Endometrial microvascular endothelial cells (primary cell): ENCODE measurements around the gene GJB4. TPM values are rescaled to one million over a fixed set of nuclear protein-coding genes. Genes with fewer than 3 reads are reported as not detected.
"Not testable (repeated sequence)": the region's sequence is repeated elsewhere in the genome, so short reads cannot be mapped to it uniquely, and the experiment has no call there.

Source experiments
- in situ Hi-C: cut with HindIII; loops from 2 replicates; pipeline ENCODE4 v1.10.0; 2017; ENCODE audit warnings: low sequenced_read_pairs, low pct_unique_long_range_greater_than_20kb; ENCODE audit errors: inconsistent ontology term
- total RNA-seq: library from RNA; depleted of rRNA; stranded (reverse); fragments of >200 nt; gene quantifications from one replicate; pipeline ENCODE4 v1.2.3, GENCODE V29; 2015; ENCODE audit errors: inconsistent ontology term

GJB4 gene
- not detected for total RNA-seq

DNA sequence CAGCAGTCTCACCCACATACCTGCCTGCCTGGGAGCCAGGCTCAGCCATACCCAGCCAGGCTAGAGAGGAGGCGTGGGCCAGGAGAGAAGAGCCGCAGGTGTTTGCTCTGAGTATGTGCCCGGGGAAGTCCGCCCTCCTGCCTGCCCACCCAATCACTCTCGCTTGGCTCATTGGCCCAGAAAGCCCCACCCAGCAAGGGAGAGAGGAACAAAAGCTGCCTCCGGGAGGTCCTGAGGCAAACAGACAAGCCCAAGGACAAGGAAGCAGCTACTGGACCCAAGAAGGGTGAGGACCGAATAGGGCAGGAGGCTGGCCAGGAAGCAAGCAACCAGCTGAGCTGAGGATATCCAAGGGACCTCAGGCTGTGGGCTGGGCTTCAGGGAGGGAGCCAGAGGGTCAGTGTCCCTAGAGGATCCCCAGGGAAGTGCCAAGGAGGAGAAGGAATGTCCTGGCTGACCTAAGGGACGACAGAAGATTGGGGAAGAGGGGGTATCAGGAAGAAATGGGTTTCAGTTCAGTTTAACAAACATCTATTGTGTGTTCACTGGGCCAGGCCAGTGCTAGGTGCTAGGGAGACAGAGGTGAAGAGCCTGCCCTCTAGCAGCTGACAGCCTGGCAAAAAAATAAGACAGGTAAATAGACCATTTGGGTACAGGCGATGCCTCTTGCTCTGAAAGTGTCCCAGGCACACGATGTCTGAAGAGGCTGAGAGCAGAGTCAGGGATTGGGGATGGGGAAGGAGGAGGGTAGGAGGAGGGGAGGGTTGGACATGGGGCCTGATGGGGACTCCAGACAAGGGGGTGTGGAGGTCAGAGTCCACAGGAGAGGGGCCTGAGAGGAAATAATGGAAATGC, at the start of gene GJB4:
Gene GJB4, plus strand, starts transcription at position 238 of the 855 bp plus-strand sequence. CDS start 1,515 bp downstream, outside the sequence.
- in situ Hi-C loops: no loop called here

DNA sequence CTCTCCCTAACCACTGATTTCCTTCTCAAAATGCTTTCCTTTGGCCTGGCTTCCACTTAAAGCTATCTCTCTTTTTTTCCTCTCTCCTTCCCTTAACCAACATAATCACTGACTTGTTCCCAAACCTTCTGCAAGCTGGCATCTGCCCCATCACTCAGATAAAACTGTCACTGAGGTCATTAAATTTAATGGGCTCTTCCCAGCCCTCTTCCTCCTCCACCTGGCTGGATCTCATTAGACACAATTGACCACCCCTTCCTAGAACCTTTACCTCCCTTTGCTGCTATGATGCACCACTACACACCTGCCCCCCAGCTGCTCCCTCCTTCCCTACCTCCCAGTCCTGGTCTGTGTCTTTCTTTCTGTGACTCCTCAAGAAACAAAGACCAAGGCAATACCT, 48.7 kb upstream of the GJB4 start:
- in situ Hi-C loops: no loop called here

DNA sequence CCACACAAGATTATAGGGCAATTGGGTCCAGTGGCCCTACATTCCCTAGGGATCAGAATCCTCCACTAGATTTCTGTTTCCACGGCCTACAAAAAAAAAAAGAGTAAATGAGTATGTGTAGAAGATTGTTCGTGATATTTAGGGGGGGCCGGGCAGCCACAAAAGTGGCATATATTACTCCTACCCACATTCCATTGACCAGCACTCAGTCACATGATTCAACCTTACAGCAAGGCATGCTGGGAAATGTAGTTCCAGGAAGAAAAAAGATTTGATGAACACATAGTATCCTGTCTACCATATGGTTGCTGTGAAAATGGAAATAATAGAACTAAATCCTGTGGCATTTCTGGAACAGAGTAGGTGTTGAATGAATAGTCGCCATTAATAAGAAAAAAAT, 48.1 kb upstream of the GJB4 start:
- in situ Hi-C loops: no loop called here

DNA sequence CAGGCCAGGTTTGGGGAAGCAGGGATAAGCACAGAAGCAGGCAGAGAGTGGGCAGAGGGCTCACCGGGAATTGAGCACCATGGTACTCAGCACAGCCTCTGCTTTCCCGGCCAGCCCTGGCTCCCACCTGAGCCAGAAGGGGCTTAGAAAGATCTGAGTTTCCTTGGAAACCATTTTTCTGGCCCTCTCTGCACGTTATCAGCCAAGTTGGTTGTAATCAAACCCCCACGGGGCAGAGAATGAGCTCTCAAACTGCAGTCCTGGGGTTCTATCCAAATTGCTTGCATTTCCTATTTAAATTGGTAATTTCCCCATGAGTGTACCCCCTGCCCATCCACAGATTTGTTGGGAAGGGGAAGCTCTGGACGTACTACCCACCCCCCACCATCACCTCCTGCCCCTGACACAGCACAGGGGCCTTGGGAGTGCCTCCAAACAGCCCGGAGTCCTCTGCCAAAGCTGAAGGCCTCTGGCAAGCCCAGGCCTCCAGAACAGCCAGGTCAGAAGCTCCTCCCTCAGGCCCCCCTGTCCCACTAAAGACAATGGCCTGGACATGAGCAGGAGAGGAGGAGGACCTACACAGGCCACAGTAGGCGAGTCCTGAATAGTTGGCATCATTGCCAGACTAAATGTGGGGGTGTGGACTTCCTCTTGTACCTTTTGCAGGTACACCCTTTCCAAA, 47.4 kb upstream of the GJB4 start:
- in situ Hi-C loops: no loop called here

DNA sequence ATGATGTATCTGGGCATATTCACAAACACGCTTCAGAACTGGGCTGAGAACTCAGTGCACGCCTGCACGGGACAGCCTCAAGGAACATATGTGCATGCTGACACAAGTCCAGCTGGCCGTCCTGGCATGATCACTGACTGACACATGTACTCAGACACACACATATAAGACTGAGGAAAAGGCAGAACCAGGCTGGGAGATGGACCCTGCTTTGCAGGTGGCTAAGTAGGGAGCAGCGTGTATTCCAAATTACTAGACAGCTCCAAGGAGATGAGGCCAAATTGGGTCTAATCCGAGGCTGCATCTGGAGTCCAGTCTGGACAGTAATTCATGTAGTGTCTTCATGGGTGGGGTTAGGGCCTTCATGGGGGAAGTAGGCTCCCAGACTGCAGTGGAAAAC, 46.1 kb upstream of the GJB4 start:
- in situ Hi-C loops: no loop called here

DNA sequence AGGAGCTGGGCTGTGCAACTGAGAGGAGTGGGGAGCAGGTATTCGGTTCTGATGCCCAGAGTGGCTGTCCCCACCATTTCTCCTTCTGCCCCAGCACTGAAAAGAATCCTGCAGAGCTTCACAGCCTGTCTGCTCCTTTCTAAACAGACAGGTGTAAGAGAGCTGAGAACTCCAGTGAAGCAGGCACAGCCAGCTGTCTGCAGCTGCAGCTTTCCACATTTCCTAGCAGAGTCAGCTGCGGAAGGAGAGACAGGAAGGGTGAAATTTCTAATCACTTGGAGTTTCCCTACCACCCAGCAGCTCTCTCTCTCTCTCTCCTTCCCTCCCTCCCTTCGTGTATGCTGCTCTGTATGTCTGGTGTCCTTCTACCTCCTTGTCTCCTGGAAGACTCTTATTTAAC, 45.2 kb upstream of the GJB4 start:
- in situ Hi-C loops: no loop called here

DNA sequence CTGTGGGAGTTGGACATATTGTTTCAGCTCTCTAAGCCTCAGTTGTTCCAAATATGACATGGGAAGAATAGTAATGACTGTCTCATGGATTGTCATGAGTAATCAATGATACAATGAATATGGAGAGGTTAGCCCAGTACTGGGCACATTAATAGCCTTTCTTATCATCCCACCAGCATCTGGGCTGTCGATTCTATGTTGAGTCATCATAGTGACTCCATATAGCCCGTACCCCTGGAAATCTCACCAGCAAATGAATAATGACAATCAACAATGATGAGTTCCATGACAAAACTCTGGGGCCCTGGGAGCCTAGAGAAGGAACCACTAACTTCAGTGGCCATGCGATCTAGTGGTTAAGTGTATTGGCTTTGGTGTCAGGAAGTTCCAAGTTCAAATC, 44.4 kb upstream of the GJB4 start:
- in situ Hi-C loops: no loop called here

DNA sequence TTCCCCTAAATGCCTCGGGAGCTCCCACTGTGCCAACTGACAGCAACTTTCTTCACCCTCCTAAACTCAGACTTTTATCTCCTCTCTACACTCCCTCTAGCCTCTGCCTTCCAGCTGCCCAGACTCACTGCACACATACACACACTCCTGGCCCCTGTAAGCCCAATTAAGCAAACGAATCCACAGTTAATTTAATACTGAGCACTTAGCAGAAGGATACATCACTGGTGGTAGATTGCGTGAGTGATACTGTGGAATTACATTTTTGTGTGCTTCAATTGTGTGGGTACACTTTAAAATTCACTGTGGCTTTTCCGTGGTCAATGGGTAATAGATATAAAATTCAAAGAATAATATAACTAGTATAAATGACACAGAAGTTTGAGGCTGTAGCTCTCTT, 38.3 kb upstream of the GJB4 start:
- in situ Hi-C loops: no loop called here

DNA sequence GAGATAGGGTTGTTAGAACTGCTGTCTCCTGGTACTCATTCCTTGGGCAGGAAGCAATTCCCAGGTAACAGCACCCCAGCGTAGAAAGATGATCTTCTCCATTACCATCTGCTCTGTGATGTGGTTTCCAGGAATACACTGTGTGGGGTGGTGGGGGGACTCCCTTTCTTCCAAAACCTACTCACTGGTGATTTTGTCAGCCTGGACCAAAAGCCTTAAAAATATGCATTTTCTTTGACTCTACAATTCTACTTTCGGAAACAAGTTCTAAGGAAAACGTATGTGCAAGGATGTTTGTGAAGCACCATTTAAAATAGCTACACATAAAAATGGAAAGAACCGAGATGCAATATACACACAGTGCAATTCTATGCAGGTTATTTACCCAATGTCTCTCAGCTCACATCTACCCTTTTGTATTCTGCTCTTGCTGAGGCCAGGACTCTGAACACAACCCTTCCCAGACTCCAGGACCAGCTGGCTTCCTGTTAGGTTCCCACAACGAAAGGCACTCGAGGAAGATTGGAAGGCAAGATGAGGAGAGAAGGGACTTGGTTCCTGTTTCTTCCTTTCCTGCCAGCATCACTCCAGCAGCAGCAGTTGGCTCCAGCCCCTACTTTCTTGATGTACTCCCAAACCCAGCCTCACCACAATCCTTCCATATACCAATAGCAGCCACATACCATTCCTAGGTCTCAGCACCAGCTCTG, 37.7 kb upstream of the GJB4 start:
- in situ Hi-C loops: no loop called here

DNA sequence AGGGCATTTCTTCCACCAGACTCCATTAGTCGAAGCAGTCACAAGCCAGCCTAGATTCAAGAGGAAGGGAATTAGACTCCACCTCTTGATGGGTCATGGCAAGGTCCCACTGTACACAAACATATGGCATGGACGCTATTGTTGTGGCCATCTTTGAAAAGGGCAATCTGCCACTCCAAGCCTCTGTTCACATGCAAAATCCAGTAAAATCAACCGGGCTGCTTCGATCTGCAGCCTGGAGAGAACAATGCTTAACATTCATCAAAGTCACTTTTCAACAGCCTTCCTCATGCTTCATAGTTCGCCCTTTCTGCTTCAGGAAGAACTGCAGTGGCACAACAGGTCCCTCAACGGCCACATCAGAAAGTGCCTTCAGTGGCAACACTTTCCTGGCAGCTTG, 32.7 kb upstream of the GJB4 start:
- in situ Hi-C loops: no loop called here

DNA sequence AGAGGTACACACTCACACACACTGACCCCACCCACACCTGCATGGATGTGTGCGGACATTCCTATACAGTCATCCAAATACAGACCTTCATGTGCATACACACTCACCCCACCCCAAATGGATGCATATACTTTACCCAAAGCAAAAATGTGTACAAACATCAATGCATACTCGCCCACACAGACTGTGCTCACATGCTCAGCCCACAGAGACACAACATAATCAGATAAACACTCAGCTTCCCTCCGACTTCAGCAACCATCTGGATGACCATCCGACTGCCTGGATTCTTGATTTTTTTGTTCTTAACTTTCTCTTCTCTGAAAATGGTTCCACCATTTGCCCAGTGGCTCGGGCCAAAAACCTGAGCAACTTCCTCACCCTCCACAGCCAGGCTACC, 29.1 kb upstream of the GJB4 start:
- in situ Hi-C loops: no loop called here

DNA sequence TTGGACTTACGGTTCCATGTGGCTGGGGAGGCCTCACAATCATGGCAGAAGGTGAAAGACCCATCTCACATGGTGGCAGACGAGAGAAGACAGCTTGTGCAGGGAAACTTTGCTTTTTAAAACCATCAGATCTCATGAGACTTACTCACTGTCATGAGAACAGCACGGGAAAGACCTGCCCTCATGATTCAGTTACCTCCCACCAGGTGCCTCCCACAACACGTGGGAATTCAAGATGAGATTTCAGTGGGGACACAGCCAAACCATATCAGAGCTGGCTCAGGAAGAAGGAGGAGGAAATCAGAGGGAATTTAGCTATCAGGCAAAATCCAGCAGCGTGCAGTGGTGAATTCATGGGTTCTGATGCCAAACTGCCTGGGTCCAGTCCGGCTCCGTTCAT, 26.7 kb upstream of the GJB4 start:
- in situ Hi-C loops: not testable (repeated sequence)

DNA sequence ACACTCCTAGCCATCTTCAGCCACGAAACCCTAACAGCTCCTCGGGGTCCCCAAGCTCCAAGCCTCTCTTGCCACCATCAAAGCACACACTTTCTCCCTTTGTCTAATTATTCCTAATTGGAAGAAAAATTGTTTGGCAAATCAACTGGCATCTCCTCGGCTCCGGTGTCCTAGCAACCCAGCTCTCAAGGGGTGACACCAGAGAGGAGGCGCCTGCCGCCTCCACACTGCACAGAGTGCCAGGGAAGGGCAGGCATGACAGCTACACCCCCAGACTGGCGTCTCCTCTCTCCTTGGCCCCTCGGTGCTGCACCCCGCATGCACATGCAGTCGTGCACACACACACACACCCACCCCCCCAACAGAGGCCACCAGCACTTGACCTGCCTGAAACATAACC, 22.8 kb upstream of the GJB4 start:
- in situ Hi-C loops: no loop called here

DNA sequence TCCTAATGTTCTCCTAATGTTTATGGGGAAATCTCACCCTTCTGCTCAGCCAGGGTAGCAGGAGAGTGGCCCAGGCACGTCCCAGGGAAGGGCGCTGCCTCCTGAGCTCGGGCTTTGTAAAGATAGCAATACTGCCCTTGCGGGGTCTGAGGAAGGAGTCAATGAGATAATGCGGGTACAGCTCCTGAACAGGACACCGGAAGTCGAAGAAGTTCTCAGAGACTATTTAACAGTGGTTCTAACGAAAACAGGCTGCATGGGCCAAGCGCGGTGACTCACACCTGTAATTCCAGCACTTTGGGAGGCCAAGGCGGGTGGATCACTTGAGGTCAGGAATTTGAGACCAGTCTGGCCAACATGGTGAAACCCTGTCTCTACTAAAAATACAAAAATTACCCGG, 22.3 kb upstream of the GJB4 start:
- in situ Hi-C loops: not testable (repeated sequence)

DNA sequence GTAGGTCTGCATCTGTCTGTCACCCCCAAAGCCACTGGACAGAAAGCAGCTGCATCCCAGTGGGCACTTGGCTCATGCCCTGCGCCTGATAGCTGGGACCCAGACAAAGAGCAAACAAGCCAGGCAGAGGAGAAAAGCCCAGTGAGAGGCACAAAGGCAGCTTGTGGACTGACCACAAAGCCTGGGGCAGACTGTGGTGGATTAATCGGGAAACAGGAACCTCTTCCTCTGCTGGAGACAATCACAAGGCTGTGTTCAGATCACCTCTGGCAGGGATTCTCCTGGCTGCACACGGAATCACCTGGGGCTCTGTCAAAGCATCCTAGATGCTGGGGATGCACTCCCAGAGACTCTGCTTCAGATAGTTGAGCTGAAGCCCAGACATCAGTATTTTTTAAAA, 19.9 kb upstream of the GJB4 start:
- in situ Hi-C loops: no loop called here

DNA sequence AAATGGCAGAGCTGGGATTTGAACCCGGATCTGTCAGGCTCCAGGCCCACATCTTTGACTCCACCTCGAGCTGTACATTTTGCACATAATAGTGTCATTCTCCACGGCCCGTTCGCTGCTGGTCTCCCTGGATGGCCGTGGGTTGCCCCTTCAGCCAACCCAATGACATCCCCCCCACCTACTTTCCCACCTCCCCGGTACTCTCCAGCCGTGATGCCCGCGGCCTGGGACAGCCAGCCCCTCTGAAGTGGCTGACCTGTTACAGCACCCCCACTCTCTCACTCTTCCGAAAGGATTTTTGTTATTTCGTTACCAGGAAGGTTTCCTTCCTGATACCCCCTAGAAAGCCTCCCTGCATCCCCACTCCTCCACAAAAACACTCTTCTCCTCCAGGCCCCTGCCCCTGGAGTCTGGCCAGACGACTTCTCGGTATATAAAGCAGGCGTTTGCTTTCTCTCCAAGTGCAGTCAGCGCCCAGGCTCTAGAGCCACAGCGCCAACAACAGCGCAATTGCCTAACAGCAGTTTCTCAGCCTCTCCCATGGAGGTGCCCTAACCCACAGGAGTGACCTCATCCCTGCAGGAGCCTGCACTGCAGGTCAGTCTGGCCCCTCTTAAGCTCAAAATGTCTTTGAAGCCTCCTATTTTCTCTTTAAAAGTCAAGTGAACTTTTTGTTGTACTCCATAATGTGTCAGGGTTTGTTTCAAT, 19.2 kb upstream of the GJB4 start:
- in situ Hi-C loops: no loop called here

DNA sequence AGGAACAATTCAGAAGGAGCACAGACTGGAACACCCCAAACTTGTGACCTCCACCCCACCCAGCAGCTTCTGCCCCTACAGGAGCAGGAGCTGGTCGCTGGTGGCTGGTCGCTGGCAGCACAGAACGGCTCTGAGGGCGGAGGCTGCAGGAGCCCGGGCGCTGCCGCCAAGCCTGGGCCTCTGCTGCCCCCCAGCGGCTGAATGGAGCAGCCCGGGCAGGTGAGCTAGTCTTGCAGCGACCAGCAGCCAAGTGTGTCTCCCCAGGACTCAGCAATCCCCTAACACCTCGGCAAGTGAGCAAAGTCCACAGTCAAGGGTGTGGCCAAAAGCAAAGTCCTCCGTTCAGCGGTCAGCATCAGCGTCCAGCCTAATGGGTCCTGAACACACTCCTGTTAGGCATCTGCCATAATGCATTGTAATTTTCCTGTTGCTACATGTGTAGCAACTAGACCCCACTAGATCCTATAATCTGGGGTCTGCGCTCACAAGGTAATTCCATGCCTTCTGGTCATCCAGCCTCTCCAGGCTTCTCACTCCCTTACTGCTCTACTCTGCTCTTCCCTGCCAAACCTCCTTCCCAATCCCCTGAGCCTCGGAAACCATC, 16.8 kb upstream of the GJB4 start:
- in situ Hi-C loops: no loop called here

DNA sequence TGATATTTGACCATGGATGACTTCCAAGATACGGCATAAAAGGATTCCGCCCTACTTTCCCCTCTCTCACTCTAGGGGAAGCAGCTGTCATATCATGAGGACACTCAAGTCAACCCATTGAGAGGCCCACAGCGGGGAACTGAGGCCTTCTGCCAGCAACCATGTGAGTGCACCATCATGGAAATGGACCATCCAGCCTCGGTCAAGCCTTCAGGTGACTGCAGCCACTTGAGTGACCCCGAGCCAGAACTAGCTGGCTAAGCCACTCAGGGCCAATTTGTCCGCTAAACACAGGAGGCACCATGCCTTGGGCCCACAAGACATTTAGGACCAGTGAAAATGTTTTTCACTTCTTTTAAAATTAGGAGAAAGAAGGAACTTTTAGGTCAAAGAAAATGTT, 15.8 kb upstream of the GJB4 start:
- in situ Hi-C loops: no loop called here

DNA sequence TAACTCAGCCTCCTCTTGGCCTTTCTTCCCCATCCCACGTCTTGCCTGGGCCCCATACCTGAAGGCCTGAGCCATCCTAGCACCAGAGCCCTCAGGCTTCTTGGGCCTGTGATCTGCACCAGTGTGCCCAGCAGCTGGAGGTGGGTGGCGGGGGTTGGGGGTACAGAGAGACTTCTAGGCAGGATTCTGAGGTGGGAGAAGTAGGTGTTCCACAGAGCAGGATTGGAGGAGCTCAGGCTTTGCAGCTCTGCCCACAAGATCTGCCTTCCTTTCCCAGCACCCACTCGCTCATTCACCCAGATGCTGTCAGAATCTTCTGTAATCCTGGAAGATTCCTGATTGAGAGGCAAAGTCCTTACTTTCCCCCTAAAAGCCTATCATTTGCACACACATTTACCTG, 14.7 kb upstream of the GJB4 start:
- in situ Hi-C loops: no loop called here
